ENCODE results near the gene MAN2A1.
A peak's percentile ranks its signal among the peaks of the same experiment; 100 is the strongest.

Gene MAN2A1

GRCh38 chr5:109703166-109703565 lies 13.4 kb downstream of the MAN2A1 start:
- no peak for DNase-seq (ENCODE audit: low read depth)
- TF ChIP-seq CTCF (conservative IDR thresholded peaks at IDR 0.05; ENCODE audit: control insufficient read depth, insufficient read depth, low read depth, low read length) = no peak
- no peak overlapping the region for H3K4me3 ChIP-seq (ENCODE audit: control insufficient read depth, low read depth, low read length)

- TF ChIP-seq CTCF (conservative IDR thresholded peaks at IDR 0.05; ENCODE audit: control insufficient read depth, insufficient read depth, low read depth, low read length) = no peak
- peak; percentile 83 for DNase-seq (ENCODE audit: low read depth)
- no peak overlapping the region for H3K4me3 ChIP-seq (ENCODE audit: control insufficient read depth, low read depth, low read length)
Measured at GRCh38 chr5:109703829-109704228, 14.1 kb downstream of the MAN2A1 start.

GRCh38 chr5:109704282-109704952 lies 14.7 kb downstream of the MAN2A1 start:
- DNase-seq (ENCODE audit: low read depth) = no peak
- TF ChIP-seq CTCF (conservative IDR thresholded peaks at IDR 0.05; ENCODE audit: control insufficient read depth, insufficient read depth, low read depth, low read length) = no peak
- no peak overlapping the region for H3K4me3 ChIP-seq (ENCODE audit: control insufficient read depth, low read depth, low read length)

GRCh38 chr5:109705596-109705995 lies 15.9 kb downstream of the MAN2A1 start:
- no peak overlapping the region for H3K4me3 ChIP-seq (ENCODE audit: control insufficient read depth, low read depth, low read length)
- DNase-seq (ENCODE audit: low read depth) = peak; percentile 35
- TF ChIP-seq CTCF (conservative IDR thresholded peaks at IDR 0.05; ENCODE audit: control insufficient read depth, insufficient read depth, low read depth, low read length) = no peak

GRCh38 chr5:109706095-109706494 lies 16.4 kb downstream of the MAN2A1 start:
- no peak overlapping the region for H3K4me3 ChIP-seq (ENCODE audit: control insufficient read depth, low read depth, low read length)
- DNase-seq (ENCODE audit: low read depth) = peak; percentile 38
- no peak for TF ChIP-seq CTCF (conservative IDR thresholded peaks at IDR 0.05; ENCODE audit: control insufficient read depth, insufficient read depth, low read depth, low read length)

GRCh38 chr5:109707531-109707930 lies 17.8 kb downstream of the MAN2A1 start:
- no peak overlapping the region for H3K4me3 ChIP-seq (ENCODE audit: control insufficient read depth, low read depth, low read length)
- DNase-seq (ENCODE audit: low read depth) = no peak
- no peak for TF ChIP-seq CTCF (conservative IDR thresholded peaks at IDR 0.05; ENCODE audit: control insufficient read depth, insufficient read depth, low read depth, low read length)

- no peak for DNase-seq (ENCODE audit: low read depth)
- H3K4me3 ChIP-seq (ENCODE audit: control insufficient read depth, low read depth, low read length) = no peak overlapping the region
- no peak for TF ChIP-seq CTCF (conservative IDR thresholded peaks at IDR 0.05; ENCODE audit: control insufficient read depth, insufficient read depth, low read depth, low read length)
Measured at GRCh38 chr5:109708813-109709212, 19.1 kb downstream of the MAN2A1 start.
